Measurements from ENCODE around the gene TK2.

DNA sequence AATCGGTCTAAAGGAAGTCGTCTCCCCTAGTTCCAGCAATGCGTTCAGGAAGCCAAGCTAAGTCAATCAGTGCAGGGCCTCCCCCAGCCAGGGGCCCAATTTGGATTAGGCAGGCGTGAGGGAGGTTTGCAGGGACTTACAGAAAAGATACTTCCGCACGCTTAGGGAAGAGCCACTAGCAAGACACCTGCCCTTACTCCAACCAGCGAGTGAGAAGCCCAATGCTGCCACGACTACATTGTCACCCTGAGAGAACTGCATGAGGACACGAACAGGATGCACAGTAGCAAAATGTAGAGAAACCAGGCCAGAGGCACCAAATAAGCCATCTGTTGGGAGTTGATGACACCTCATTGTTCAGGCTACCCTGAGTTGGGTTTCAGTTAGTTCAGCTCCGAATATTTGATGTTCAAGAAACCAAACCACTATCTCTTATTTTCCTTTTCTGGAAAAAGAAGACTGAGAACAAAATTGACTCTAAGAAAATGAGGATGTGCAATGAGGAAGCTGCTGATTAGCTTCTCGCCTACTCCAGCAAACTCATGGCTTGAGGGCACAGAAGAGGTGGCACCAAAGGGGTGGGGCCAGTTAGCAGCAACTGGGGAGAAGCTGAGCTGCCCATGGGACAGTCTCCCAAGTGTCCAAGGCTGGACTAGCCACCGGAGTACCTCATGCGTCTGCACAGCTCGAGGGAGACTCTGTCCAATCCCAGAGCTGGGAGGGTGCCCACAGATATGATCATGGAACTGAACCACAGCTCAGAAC lies 29.3 kb downstream of the TK2 start:
- TF ChIP-seq EZH2 (IDR thresholded peaks at IDR 0.05; ENCODE audit: insufficient read depth, poor library complexity, severe bottlenecking): no peak
- no peak for TF ChIP-seq EZH2phosphoT487 (IDR thresholded peaks at IDR 0.05; ENCODE audit: insufficient read depth, low read depth)

Measured in GM23248 (cell line).